Vagina (tissue), 2 donors: ENCODE data around the gene SLC25A40.

ENCODE experiments used
- POLR2A ChIP-seq, 2 donors: fragments of 450-650 bp; IDR thresholded peaks; one replicate each; pipeline ENCODE4 v1.6.1; 2017; ENCODE audit warnings: antibody characterized with exemption in 2 of 2, mild to moderate bottlenecking in 2 of 2, moderate library complexity in 2 of 2
- TF ChIP-seq, protein P1 (sequence below), 3 experiments: fragments of 450-650 bp in 2 of 3; fragments of 200-600 bp in 1 of 3; sonication (generic) in 1 of 3; IDR thresholded peaks; one replicate each; pipeline ENCODE4 v1.5.1; 2017 to 2019; ENCODE audit warnings: antibody characterized with exemption in 3 of 3, mild to moderate bottlenecking in 2 of 3, moderate library complexity in 2 of 3

DNA sequence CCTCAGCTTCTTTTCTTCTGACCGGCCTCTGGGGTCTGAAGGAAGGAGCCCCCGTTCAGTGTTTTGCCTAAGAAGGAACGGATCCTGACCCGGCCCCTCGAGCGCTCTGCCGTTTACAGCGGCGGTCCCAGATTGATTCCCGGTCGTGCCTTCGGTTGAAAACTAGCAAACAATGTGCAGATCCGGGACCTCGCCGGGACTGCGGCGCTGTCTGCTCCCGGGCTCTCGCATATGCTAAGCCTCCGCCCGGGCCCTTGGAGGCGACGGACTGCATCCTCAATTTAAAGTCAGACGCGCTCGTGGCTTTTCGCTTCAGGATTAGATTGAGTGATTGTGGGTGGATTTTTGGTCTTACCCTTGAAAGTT is 692 bp upstream of the SLC25A40 start:
- no peak for TF ChIP-seq POLR2A (IDR thresholded peaks at IDR 0.05)
- TF ChIP-seq, protein P1, sequence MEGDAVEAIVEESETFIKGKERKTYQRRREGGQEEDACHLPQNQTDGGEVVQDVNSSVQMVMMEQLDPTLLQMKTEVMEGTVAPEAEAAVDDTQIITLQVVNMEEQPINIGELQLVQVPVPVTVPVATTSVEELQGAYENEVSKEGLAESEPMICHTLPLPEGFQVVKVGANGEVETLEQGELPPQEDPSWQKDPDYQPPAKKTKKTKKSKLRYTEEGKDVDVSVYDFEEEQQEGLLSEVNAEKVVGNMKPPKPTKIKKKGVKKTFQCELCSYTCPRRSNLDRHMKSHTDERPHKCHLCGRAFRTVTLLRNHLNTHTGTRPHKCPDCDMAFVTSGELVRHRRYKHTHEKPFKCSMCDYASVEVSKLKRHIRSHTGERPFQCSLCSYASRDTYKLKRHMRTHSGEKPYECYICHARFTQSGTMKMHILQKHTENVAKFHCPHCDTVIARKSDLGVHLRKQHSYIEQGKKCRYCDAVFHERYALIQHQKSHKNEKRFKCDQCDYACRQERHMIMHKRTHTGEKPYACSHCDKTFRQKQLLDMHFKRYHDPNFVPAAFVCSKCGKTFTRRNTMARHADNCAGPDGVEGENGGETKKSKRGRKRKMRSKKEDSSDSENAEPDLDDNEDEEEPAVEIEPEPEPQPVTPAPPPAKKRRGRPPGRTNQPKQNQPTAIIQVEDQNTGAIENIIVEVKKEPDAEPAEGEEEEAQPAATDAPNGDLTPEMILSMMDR (IDR thresholded peaks at IDR 0.05) = no peak
